ENCODE results near the gene NKAIN2.
A peak's percentile ranks its signal among the peaks of the same experiment; 100 is the strongest.

NKAIN2 gene

GRCh38 chr6:124869416-124869815 lies 1065.8 kb downstream of the NKAIN2 start:
- DNase-seq = no peak

GRCh38 chr6:124870611-124871459 lies 1067.2 kb downstream of the NKAIN2 start:
- peak; percentile 63 for DNase-seq

GRCh38 chr6:124872361-124873065 lies 1068.8 kb downstream of the NKAIN2 start:
- DNase-seq = no peak

GRCh38 chr6:124873066-124873410 lies 1069.4 kb downstream of the NKAIN2 start:
- DNase-seq = no peak

Measured in NCI-H82 (cell line).